Neural cell (in vitro differentiated cells): ENCODE measurements around the gene MARK1. TPM values are rescaled to one million over a fixed set of nuclear protein-coding genes. Genes with fewer than 3 reads are reported as not detected.

ENCODE experiments used
- H2AFZ ChIP-seq: fragments of 200-600, 300-800 bp; sonication (generic), shearing (Covaris generic); 2 replicates; pipeline ENCODE4 v1.6.0; 2014; ENCODE audit warnings: low read depth, mild to moderate bottlenecking, antibody characterized with exemption, low read length, moderate library complexity
- H3F3A ChIP-seq: fragments of 200-600 bp; shearing (Covaris generic); 2 replicates; pipeline ENCODE4 v1.6.1; 2016; ENCODE audit warnings: mild to moderate bottlenecking, moderate library complexity, mixed read lengths, antibody characterized with exemption, low read length; ENCODE audit not compliant: insufficient read depth, poor library complexity, severe bottlenecking
- H3K27ac ChIP-seq: fragments of 200-600, 300-800 bp; sonication (generic), shearing (Covaris generic); 2 replicates; pipeline ENCODE4 v1.5.1; 2014; ENCODE audit warnings: mild to moderate bottlenecking, low read length, moderate library complexity
- H3K27me3 ChIP-seq: fragments of 300-800, 200-600 bp; sonication (generic), shearing (Covaris generic); 2 replicates; pipeline ENCODE4 v1.6.0; 2014; ENCODE audit warnings: mild to moderate bottlenecking, low read depth, low read length, moderate library complexity; ENCODE audit not compliant: insufficient read depth
- H3K36me3 ChIP-seq: fragments of 300-800, 200-600 bp; sonication (generic), shearing (Covaris generic); 2 replicates; pipeline ENCODE4 v1.5.1; 2014; ENCODE audit warnings: mild to moderate bottlenecking, antibody characterized with exemption, low read length, moderate library complexity; ENCODE audit not compliant: insufficient read depth
- H3K4me2 ChIP-seq: fragments of 300-800, 200-600 bp; sonication (generic), shearing (Covaris generic); 2 replicates; pipeline ENCODE4 v1.6.0; 2014; ENCODE audit warnings: mild to moderate bottlenecking, low read length
- H3K4me3 ChIP-seq: fragments of 300-800, 200-600 bp; sonication (generic), shearing (Covaris generic); 2 replicates; pipeline ENCODE4 v1.5.1; 2014; ENCODE audit warnings: mild to moderate bottlenecking, low read length, moderate library complexity
- H3K79me2 ChIP-seq: fragments of 200-600 bp; shearing (Covaris generic); replicated peaks from 2 replicates; pipeline ENCODE4 v1.6.0; 2014; ENCODE audit warnings: mild to moderate bottlenecking, low read length, moderate library complexity; ENCODE audit not compliant: insufficient read depth
- H3K9ac ChIP-seq: fragments of 300-800, 200-600 bp; sonication (generic), shearing (Covaris generic); 2 replicates; pipeline ENCODE4 v1.6.1; 2016; ENCODE audit warnings: mild to moderate bottlenecking, low read length, mixed read lengths
- H3K9me2 ChIP-seq: fragments of 200-600 bp; shearing (Covaris generic); 2 replicates; pipeline ENCODE4 v1.6.1; 2016; ENCODE audit warnings: mild to moderate bottlenecking, low read length, mixed read lengths; ENCODE audit not compliant: insufficient read depth
- H3K9me3 ChIP-seq: fragments of 200-600, 300-800 bp; sonication (generic), shearing (Covaris generic); 2 replicates; pipeline ENCODE4 v1.6.1; 2016; ENCODE audit warnings: mild to moderate bottlenecking, mixed run types, low read length, moderate library complexity, mixed read lengths
- H4K20me1 ChIP-seq: fragments of 200-600 bp; shearing (Covaris generic); 2 replicates; pipeline ENCODE4 v1.6.1; 2016; ENCODE audit warnings: mild to moderate bottlenecking, mixed run types; ENCODE audit not compliant: insufficient read depth
- CTCF ChIP-seq: fragments of 450-650 bp; IDR thresholded peaks from 2 replicates; pipeline ENCODE4 v1.5.1; 2014; ENCODE audit warnings: antibody characterized with exemption, mild to moderate bottlenecking, moderate library complexity; ENCODE audit not compliant: poor library complexity, severe bottlenecking
- EP300 ChIP-seq: fragments of 450-650 bp; conservative IDR thresholded peaks from 2 replicates; pipeline ENCODE4 v1.6.1; 2014; ENCODE audit warnings: antibody characterized with exemption, mild to moderate bottlenecking, moderate library complexity; ENCODE audit not compliant: poor library complexity, severe bottlenecking
- EZH2 ChIP-seq: fragments of 200-600, 300-800 bp; shearing (Covaris generic), sonication (generic); IDR thresholded peaks from 2 replicates; pipeline ENCODE4 v1.6.1; 2014; ENCODE audit warnings: antibody characterized with exemption, low read length, borderline replicate concordance, mild to moderate bottlenecking; ENCODE audit not compliant: insufficient read depth, poor library complexity, severe bottlenecking
- MXI1 ChIP-seq: fragments of 450-650 bp; conservative IDR thresholded peaks from 2 replicates; pipeline ENCODE4 v1.6.1; 2014; ENCODE audit warnings: antibody characterized with exemption, mild to moderate bottlenecking; ENCODE audit not compliant: poor library complexity, severe bottlenecking
- POLR2AphosphoS5 ChIP-seq: IDR thresholded peaks from 2 replicates; pipeline ENCODE4 v1.6.1; 2012
- RAD21 ChIP-seq: fragments of 450-650 bp; conservative IDR thresholded peaks from 2 replicates; pipeline ENCODE4 v1.6.1; 2014; ENCODE audit warnings: antibody characterized with exemption, mild to moderate bottlenecking, moderate library complexity
- REST ChIP-seq: IDR thresholded peaks from 2 replicates; pipeline ENCODE4 v1.6.1; 2012; ENCODE audit warnings: borderline replicate concordance
- SMC3 ChIP-seq: fragments of 450-650 bp; conservative IDR thresholded peaks from 2 replicates; pipeline ENCODE4 v1.6.1; 2014; ENCODE audit warnings: antibody characterized with exemption, mild to moderate bottlenecking, moderate library complexity; ENCODE audit not compliant: poor library complexity
- TAF1 ChIP-seq: IDR thresholded peaks from 2 replicates; pipeline ENCODE4 v1.6.1; 2012; ENCODE audit warnings: low read depth
- polyA plus RNA-seq: library from polyadenylated mRNA; depleted of rRNA; stranded (reverse); fragments of >200 nt; gene quantifications from 2 replicates; pipeline ENCODE4 v1.2.3, GENCODE V29; 2014

The MARK1 gene
- polyA plus RNA-seq, 1 donor from 2014 or later, result 38.6 TPM

GRCh38 chr1:220487297-220487820 lies 40.6 kb upstream of the MARK1 start:
- TF ChIP-seq MXI1, result no peak
- TF ChIP-seq RAD21, result peak; percentile 12
- no peak for TF ChIP-seq TAF1
- peak; percentile 76 for TF ChIP-seq EP300
- peak; percentile 54 for TF ChIP-seq REST
- TF ChIP-seq POLR2AphosphoS5, result peak; percentile 75
- no peaks in the 10 kb centered on the region for H3K36me3 ChIP-seq
- no peaks in the 10 kb centered on the region for H3K9me2 ChIP-seq
- H3K27ac ChIP-seq, result peak overlapping the region; percentile 81
- H3K4me3 ChIP-seq, result no peak overlapping the region
- H3K79me2 ChIP-seq, result no peaks in the 10 kb centered on the region
- H3K4me2 ChIP-seq, result no peak overlapping the region
- H3K27me3 ChIP-seq, result no peaks in the 10 kb centered on the region
- no peaks in the 10 kb centered on the region for H3F3A ChIP-seq
- peak overlapping the region; percentile 46 for H3K9ac ChIP-seq
- H4K20me1 ChIP-seq, result no peaks in the 10 kb centered on the region
- H2AFZ ChIP-seq, result peak overlapping the region; percentile 11
- H3K9me3 ChIP-seq, result no peaks in the 10 kb centered on the region

GRCh38 chr1:220491891-220492290 lies 36.0 kb upstream of the MARK1 start:
- no peak overlapping the region for H2AFZ ChIP-seq
- H3K9ac ChIP-seq, result no peak overlapping the region
- no peak overlapping the region for H3K27ac ChIP-seq
- no peak overlapping the region for H3K4me2 ChIP-seq
- H3F3A ChIP-seq, result no peaks in the 10 kb centered on the region
- no peaks in the 10 kb centered on the region for H3K36me3 ChIP-seq
- H3K9me3 ChIP-seq, result no peaks in the 10 kb centered on the region
- TF ChIP-seq RAD21 (no peak), POLR2AphosphoS5 (no peak), CTCF (no peak), MXI1 (no peak), EZH2 (no peak), SMC3 (no peak), REST (no peak), EP300 (no peak)
- no peak overlapping the region for H3K4me3 ChIP-seq
- no peaks in the 10 kb centered on the region for H3K9me2 ChIP-seq
- no peaks in the 10 kb centered on the region for H3K79me2 ChIP-seq
- H3K27me3 ChIP-seq, result no peaks in the 10 kb centered on the region
- no peaks in the 10 kb centered on the region for H4K20me1 ChIP-seq
